HEK293 (cell line): Measurements from ENCODE around the gene PAXX.

Experiments
- CTCF ChIA-PET: fragments of 350-600 bp; formaldehyde crosslinking; extraction: SDS; loops from one replicate; lab custom pipeline; 2021; ENCODE audit warnings: antibody characterized with exemption; lab: Yijun Ruan, JAX
- POLR2A ChIA-PET: fragments of 300-600 bp; formaldehyde crosslinking; extraction: SDS; loops from one replicate; lab custom pipeline; 2020; ENCODE audit warnings: antibody characterized with exemption, inconsistent platforms; lab: Yijun Ruan, JAX
- H3K27ac ChIP-seq: fragments of 200-500 bp; sonication (Bioruptor generic); 2 replicates; pipeline ENCODE4 v1.5.1; 2014; ENCODE audit warnings: low read depth, low read length, control low read depth, inconsistent platforms; ENCODE audit errors: extremely low read depth
- H3K36me3 ChIP-seq, 2 experiments: fragments of 200-500 bp in 1 of 2; sonication (Bioruptor generic) in 1 of 2; 1 replicate in 1 of 2; 2 replicates in 1 of 2; pipeline ENCODE4 v1.5.1; 2014 to 2017; ENCODE audit warnings: inconsistent platforms in 2 of 2, low read length in 2 of 2; ENCODE audit not compliant: control insufficient read depth in 2 of 2, insufficient read depth in 1 of 2
- H3K4me1 ChIP-seq: fragments of 200-500 bp; sonication (Bioruptor generic); 2 replicates; pipeline ENCODE4 v1.5.1; 2014; ENCODE audit warnings: mild to moderate bottlenecking, low read length, inconsistent platforms; ENCODE audit not compliant: control insufficient read depth, insufficient read depth
- H3K4me3 ChIP-seq: 2 replicates; pipeline ENCODE4 v1.5.1; 2011; ENCODE audit warnings: low read depth, mild to moderate bottlenecking, control low read depth, low read length, moderate library complexity
- H3K9me3 ChIP-seq: fragments of 200-500 bp; sonication (Bioruptor generic); 2 replicates; pipeline ENCODE4 v1.5.1; 2014; ENCODE audit warnings: low read depth, low read length, inconsistent platforms; ENCODE audit not compliant: control insufficient read depth, insufficient read depth
- BCL11A ChIP-seq: fragments of 450-650 bp; formaldehyde crosslinking; IDR thresholded peaks from 2 replicates; pipeline ENCODE4 v1.5.1; 2016; ENCODE audit warnings: low read depth, missing biosample characterization, missing genetic modification characterization
- EGR2 ChIP-seq: fragments of 450-650 bp; formaldehyde crosslinking; IDR thresholded peaks from 2 replicates; pipeline ENCODE4 v1.5.1; 2016; ENCODE audit warnings: low read depth, missing biosample characterization, missing genetic modification characterization
- GLIS2 ChIP-seq: fragments of 450-650 bp; formaldehyde crosslinking; IDR thresholded peaks from 2 replicates; pipeline ENCODE4 v1.5.1; 2016; ENCODE audit warnings: missing biosample characterization, missing genetic modification characterization
- KLF1 ChIP-seq: fragments of 450-650 bp; formaldehyde crosslinking; IDR thresholded peaks from 2 replicates; pipeline ENCODE4 v1.5.1; 2016; ENCODE audit warnings: missing biosample characterization, missing genetic modification characterization
- KLF7 ChIP-seq: fragments of 450-650 bp; formaldehyde crosslinking; IDR thresholded peaks from 2 replicates; pipeline ENCODE4 v1.5.1; 2016; ENCODE audit warnings: missing biosample characterization, missing genetic modification characterization, borderline replicate concordance
- REPIN1 ChIP-seq: fragments of 450-650 bp; formaldehyde crosslinking; IDR thresholded peaks from 2 replicates; pipeline ENCODE4 v1.5.1; 2017; ENCODE audit warnings: missing biosample characterization, missing genetic modification characterization, low read depth
- ZFHX2 ChIP-seq: fragments of 450-650 bp; formaldehyde crosslinking; conservative IDR thresholded peaks from 2 replicates; pipeline ENCODE4 v1.5.1; 2016; ENCODE audit warnings: missing biosample characterization, missing genetic modification characterization
- ZFP37 ChIP-seq: fragments of 450-650 bp; formaldehyde crosslinking; IDR thresholded peaks from 2 replicates; pipeline ENCODE4 v1.5.1; 2016; ENCODE audit warnings: missing biosample characterization, missing genetic modification characterization
- ZNF175 ChIP-seq: fragments of 450-650 bp; formaldehyde crosslinking; IDR thresholded peaks from 2 replicates; pipeline ENCODE4 v1.5.1; 2016; ENCODE audit warnings: missing biosample characterization, missing genetic modification characterization
- ZNF785 ChIP-seq: fragments of 450-650 bp; formaldehyde crosslinking; IDR thresholded peaks from 2 replicates; pipeline ENCODE4 v1.5.1; 2016; ENCODE audit warnings: missing biosample characterization, missing genetic modification characterization
- TF ChIP-seq, protein P1 (sequence below): fragments of 450-650 bp; formaldehyde crosslinking; IDR thresholded peaks from 2 replicates; pipeline ENCODE4 v1.5.1; 2016; ENCODE audit warnings: missing biosample characterization, missing genetic modification characterization
- TF ChIP-seq, protein P2 (sequence below): fragments of 450-650 bp; formaldehyde crosslinking; IDR thresholded peaks from 2 replicates; pipeline ENCODE4 v1.5.1; 2016; ENCODE audit warnings: missing biosample characterization, missing genetic modification characterization
- TF ChIP-seq, protein P3 (sequence below): fragments of 450-650 bp; formaldehyde crosslinking; IDR thresholded peaks from 2 replicates; pipeline ENCODE4 v1.5.1; 2016; ENCODE audit warnings: missing biosample characterization, missing genetic modification characterization
- TF ChIP-seq, protein P4 (sequence below): fragments of 450-650 bp; formaldehyde crosslinking; IDR thresholded peaks from 2 replicates; pipeline ENCODE4 v1.5.1; 2016; ENCODE audit warnings: missing biosample characterization, missing genetic modification characterization
- TF ChIP-seq, protein P5 (sequence below): fragments of 450-650 bp; formaldehyde crosslinking; IDR thresholded peaks from 2 replicates; pipeline ENCODE4 v1.5.1; 2016; ENCODE audit warnings: missing biosample characterization, missing genetic modification characterization, borderline replicate concordance
- TF ChIP-seq, protein P6 (sequence below): fragments of 450-650 bp; formaldehyde crosslinking; IDR thresholded peaks from 2 replicates; pipeline ENCODE4 v1.5.1; 2017; ENCODE audit warnings: missing biosample characterization, missing genetic modification characterization

PAXX gene

DNA sequence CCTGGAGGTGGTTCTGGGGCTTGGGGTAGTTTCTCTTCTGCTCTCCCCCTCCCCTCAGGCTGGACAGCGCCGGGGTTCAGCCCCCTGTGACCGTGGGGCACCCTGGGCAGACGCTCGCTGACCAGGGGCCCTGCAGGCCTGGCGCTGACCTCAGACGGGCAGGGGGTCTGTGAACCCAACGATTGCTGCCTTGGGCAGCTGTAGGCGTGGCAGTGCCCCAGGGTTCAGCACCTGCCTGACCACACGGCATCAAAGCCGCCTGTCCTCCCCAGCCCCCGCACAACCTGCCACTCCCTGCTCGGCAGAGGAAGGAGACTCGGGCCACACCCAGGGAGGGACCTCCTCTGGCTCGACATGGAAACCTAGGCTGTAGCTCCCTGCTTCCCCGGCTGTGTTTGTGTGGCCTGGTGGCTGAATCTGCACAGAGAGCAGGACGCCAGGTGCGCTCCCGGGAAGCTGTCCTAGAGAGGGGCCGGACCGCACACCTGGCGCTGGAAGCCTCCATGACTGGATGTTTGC, 28.0 kb upstream of the PAXX start (continued):
- TF ChIP-seq, protein P1, sequence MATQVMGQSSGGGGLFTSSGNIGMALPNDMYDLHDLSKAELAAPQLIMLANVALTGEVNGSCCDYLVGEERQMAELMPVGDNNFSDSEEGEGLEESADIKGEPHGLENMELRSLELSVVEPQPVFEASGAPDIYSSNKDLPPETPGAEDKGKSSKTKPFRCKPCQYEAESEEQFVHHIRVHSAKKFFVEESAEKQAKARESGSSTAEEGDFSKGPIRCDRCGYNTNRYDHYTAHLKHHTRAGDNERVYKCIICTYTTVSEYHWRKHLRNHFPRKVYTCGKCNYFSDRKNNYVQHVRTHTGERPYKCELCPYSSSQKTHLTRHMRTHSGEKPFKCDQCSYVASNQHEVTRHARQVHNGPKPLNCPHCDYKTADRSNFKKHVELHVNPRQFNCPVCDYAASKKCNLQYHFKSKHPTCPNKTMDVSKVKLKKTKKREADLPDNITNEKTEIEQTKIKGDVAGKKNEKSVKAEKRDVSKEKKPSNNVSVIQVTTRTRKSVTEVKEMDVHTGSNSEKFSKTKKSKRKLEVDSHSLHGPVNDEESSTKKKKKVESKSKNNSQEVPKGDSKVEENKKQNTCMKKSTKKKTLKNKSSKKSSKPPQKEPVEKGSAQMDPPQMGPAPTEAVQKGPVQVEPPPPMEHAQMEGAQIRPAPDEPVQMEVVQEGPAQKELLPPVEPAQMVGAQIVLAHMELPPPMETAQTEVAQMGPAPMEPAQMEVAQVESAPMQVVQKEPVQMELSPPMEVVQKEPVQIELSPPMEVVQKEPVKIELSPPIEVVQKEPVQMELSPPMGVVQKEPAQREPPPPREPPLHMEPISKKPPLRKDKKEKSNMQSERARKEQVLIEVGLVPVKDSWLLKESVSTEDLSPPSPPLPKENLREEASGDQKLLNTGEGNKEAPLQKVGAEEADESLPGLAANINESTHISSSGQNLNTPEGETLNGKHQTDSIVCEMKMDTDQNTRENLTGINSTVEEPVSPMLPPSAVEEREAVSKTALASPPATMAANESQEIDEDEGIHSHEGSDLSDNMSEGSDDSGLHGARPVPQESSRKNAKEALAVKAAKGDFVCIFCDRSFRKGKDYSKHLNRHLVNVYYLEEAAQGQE, result peak; percentile 91
- peak; percentile 99 for TF ChIP-seq KLF1
- TF ChIP-seq KLF7, result peak; percentile 74
- peak; percentile 48; the same call in 1 of the 2 replicates for TF ChIP-seq GLIS2

DNA sequence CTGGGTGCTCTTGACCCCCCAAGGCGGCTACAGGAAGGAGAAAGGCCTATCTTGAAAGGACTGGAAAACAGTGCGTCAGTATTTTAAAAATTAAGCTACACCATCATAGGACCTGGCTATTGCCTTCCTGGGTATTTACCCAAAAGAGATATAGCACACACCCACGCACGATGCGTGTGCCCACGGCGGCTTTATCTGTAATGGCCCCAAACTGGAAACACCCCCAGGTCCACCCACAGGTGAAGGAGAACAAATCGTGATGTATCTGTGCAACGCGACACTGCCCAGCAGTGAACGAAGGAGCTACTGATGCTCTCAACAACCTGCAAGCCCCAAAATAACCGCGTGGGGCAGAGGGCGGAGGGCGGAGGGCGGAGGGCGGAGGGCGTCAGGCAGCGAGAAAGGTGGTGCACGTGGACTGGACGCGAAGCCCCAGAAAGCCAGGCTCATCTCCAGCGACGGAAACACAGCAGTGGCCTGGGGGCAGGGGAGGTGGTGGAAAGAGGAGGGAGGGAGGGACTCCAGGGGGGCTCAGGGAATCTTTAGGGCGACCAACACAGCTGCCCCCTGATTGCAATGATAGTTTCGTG, 27.3 kb upstream of the PAXX start:
- Histone ChIP-seq H3K4me3 (no peak overlapping the region), H3K36me3 (no peaks in the 10 kb centered on the region), H3K9me3 (no peaks in the 10 kb centered on the region), H3K4me1 (no peaks in the 10 kb centered on the region), H3K27ac (no peak overlapping the region)
- POLR2A ChIA-PET, result interaction anchor here (0.7 to 1.0 kb wide), 2 partner anchors 14 to 104 kb away, joined by 3 to 8 read pairs; no protein-coding TSS in a partner anchor
- TF ChIP-seq EGR2 (tag by site-specific recombination) (peak; percentile 90), BCL11A (tag by site-specific recombination) (no peak), ZFHX2 (peak; percentile 85), REPIN1 (no peak)
- TF ChIP-seq, protein P2, sequence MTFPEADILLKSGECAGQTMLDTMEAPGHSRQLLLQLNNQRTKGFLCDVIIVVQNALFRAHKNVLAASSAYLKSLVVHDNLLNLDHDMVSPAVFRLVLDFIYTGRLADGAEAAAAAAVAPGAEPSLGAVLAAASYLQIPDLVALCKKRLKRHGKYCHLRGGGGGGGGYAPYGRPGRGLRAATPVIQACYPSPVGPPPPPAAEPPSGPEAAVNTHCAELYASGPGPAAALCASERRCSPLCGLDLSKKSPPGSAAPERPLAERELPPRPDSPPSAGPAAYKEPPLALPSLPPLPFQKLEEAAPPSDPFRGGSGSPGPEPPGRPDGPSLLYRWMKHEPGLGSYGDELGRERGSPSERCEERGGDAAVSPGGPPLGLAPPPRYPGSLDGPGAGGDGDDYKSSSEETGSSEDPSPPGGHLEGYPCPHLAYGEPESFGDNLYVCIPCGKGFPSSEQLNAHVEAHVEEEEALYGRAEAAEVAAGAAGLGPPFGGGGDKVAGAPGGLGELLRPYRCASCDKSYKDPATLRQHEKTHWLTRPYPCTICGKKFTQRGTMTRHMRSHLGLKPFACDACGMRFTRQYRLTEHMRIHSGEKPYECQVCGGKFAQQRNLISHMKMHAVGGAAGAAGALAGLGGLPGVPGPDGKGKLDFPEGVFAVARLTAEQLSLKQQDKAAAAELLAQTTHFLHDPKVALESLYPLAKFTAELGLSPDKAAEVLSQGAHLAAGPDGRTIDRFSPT (tag by site-specific recombination), result no peak
- TF ChIP-seq, protein P3, sequence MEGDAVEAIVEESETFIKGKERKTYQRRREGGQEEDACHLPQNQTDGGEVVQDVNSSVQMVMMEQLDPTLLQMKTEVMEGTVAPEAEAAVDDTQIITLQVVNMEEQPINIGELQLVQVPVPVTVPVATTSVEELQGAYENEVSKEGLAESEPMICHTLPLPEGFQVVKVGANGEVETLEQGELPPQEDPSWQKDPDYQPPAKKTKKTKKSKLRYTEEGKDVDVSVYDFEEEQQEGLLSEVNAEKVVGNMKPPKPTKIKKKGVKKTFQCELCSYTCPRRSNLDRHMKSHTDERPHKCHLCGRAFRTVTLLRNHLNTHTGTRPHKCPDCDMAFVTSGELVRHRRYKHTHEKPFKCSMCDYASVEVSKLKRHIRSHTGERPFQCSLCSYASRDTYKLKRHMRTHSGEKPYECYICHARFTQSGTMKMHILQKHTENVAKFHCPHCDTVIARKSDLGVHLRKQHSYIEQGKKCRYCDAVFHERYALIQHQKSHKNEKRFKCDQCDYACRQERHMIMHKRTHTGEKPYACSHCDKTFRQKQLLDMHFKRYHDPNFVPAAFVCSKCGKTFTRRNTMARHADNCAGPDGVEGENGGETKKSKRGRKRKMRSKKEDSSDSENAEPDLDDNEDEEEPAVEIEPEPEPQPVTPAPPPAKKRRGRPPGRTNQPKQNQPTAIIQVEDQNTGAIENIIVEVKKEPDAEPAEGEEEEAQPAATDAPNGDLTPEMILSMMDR, result no peak
- CTCF ChIA-PET, result interaction anchor here (0.6 to 1.7 kb wide), 7 partner anchors 10 to 122 kb away, joined by 3 to 11 read pairs (median 5); partner anchors contain the start of genes C8G and MAN1B1

DNA sequence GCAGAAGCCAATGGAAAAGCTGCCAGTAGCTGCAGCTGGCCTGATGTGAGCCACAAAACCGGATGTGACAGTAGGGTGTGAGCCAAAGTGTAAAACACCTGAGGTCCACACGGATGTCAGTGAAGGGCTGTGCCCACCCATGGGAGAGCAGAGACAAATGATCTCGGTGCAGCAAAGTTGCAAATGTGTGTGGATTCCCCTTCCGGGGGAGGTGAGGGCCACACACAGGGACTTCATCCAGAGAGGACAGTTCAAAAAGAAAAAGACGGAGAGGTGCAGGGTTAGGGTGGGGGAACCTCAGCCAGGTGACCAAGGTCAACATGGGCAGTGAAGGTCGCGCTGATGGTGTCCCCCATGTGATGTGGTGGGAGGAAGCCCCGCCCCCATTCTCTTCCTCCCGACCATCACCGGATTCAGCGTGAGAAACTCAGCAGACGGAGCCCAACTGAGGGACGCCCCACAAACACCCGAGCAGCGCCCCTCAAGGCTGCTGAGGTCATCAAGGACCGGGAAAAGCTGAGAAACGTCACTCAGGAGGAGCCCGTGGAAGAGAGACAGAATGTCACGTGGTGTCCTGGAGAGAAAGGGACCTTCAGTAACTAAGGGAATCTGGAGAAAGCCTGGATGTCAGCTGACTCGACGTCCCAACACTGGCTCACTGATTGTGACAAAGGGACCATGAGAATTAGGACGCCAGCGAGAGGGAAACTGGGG, 26.3 kb upstream of the PAXX start:
- no peaks in the 10 kb centered on the region for H3K4me1 ChIP-seq
- no peaks in the 10 kb centered on the region for H3K9me3 ChIP-seq
- no peaks in the 10 kb centered on the region for H3K36me3 ChIP-seq
- no peak overlapping the region for H3K27ac ChIP-seq
- no peak overlapping the region for H3K4me3 ChIP-seq
- POLR2A ChIA-PET, result interaction anchor here (0.7 to 1.0 kb wide), 2 partner anchors 15 to 105 kb away, joined by 3 to 8 read pairs; no protein-coding TSS in a partner anchor
- CTCF ChIA-PET, result interaction anchor here (0.7 to 1.7 kb wide), 3 partner anchors 9 to 75 kb away, joined by 3 to 11 read pairs (median 5); no protein-coding TSS in a partner anchor
- TF ChIP-seq, protein P4, sequence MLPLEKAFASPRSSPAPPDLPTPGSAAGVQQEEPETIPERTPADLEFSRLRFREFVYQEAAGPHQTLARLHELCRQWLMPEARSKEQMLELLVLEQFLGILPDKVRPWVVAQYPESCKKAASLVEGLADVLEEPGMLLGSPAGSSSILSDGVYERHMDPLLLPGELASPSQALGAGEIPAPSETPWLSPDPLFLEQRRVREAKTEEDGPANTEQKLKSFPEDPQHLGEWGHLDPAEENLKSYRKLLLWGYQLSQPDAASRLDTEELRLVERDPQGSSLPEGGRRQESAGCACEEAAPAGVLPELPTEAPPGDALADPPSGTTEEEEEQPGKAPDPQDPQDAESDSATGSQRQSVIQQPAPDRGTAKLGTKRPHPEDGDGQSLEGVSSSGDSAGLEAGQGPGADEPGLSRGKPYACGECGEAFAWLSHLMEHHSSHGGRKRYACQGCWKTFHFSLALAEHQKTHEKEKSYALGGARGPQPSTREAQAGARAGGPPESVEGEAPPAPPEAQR (tag by site-specific recombination), result no peak
- TF ChIP-seq ZNF785, result no peak
- TF ChIP-seq ZFP37 (tag by site-specific recombination), result no peak
- no peak for TF ChIP-seq REPIN1
- TF ChIP-seq, protein P5, sequence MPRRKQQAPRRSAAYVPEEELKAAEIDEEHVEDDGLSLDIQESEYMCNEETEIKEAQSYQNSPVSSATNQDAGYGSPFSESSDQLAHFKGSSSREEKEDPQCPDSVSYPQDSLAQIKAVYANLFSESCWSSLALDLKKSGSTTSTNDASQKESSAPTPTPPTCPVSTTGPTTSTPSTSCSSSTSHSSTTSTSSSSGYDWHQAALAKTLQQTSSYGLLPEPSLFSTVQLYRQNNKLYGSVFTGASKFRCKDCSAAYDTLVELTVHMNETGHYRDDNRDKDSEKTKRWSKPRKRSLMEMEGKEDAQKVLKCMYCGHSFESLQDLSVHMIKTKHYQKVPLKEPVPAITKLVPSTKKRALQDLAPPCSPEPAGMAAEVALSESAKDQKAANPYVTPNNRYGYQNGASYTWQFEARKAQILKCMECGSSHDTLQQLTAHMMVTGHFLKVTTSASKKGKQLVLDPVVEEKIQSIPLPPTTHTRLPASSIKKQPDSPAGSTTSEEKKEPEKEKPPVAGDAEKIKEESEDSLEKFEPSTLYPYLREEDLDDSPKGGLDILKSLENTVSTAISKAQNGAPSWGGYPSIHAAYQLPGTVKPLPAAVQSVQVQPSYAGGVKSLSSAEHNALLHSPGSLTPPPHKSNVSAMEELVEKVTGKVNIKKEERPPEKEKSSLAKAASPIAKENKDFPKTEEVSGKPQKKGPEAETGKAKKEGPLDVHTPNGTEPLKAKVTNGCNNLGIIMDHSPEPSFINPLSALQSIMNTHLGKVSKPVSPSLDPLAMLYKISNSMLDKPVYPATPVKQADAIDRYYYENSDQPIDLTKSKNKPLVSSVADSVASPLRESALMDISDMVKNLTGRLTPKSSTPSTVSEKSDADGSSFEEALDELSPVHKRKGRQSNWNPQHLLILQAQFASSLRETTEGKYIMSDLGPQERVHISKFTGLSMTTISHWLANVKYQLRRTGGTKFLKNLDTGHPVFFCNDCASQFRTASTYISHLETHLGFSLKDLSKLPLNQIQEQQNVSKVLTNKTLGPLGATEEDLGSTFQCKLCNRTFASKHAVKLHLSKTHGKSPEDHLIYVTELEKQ (tag by site-specific recombination), result no peak
- no peak for TF ChIP-seq ZNF175 (tag by site-specific recombination)
- TF ChIP-seq, protein P6, sequence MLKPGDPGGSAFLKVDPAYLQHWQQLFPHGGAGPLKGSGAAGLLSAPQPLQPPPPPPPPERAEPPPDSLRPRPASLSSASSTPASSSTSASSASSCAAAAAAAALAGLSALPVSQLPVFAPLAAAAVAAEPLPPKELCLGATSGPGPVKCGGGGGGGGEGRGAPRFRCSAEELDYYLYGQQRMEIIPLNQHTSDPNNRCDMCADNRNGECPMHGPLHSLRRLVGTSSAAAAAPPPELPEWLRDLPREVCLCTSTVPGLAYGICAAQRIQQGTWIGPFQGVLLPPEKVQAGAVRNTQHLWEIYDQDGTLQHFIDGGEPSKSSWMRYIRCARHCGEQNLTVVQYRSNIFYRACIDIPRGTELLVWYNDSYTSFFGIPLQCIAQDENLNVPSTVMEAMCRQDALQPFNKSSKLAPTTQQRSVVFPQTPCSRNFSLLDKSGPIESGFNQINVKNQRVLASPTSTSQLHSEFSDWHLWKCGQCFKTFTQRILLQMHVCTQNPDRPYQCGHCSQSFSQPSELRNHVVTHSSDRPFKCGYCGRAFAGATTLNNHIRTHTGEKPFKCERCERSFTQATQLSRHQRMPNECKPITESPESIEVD, result no peak
